Measurements from ENCODE around the gene P2RY2. TPM values are rescaled to one million over a fixed set of nuclear protein-coding genes. Genes with fewer than 3 reads are reported as not detected.

The P2RY2 gene
- total RNA-seq, 1 experiment from 2014 or later = 0.26 TPM

- Histone ChIP-seq H2AFZ (ENCODE audit: low read length) (no peak overlapping the region), H3K14ac (ENCODE audit: insufficient read depth, low read length) (no peak overlapping the region; the same call in 1 of the 2 replicates), H3K18ac (ENCODE audit: insufficient read length, low read depth, low read length) (no peak overlapping the region), H2BK15ac (ENCODE audit: low read depth, low read length) (no peak overlapping the region), H4K5ac (ENCODE audit: insufficient read length, low read depth, low read length) (no peak overlapping the region), H3K9ac (ENCODE audit: extremely low read depth, insufficient read length, low read length) (no peak overlapping the region), H3K56ac (ENCODE audit: insufficient read length, low read depth, low read length) (no peak overlapping the region), H4K91ac (ENCODE audit: insufficient read length, low read depth, low read length) (no peak overlapping the region), H3K23ac (ENCODE audit: insufficient read length, low read depth, low read length) (no peak overlapping the region), H2AK5ac (ENCODE audit: insufficient read length, low read length) (no peak overlapping the region), H3K27me3 (ENCODE audit: insufficient read depth, low read length) (no peaks in the 10 kb centered on the region), H3K79me1 (ENCODE audit: insufficient read depth, low read depth, low read length, poor library complexity, severe bottlenecking) (no peaks in the 10 kb centered on the region), H2BK12ac (ENCODE audit: insufficient read length, low read depth, low read length) (no peak overlapping the region), H4K8ac (replicated peaks; ENCODE audit: insufficient read length, low read depth, low read length) (no peak overlapping the region), H2BK120ac (ENCODE audit: low read depth, low read length, poor library complexity, severe bottlenecking) (no peak overlapping the region), H3K27ac (ENCODE audit: insufficient read length, low read depth, low read length) (no peak overlapping the region), H3K4me1 (ENCODE audit: insufficient read depth, low read length) (peaks cover 2% of the 10 kb centered on the region; the same call in 1 of the 2 replicates), H4K20me1 (ENCODE audit: control insufficient read depth, insufficient read depth, insufficient read length) (no peaks in the 10 kb centered on the region), H3K4ac (ENCODE audit: low read depth, low read length) (no peak overlapping the region), H3K9me3 (ENCODE audit: control insufficient read depth, low read depth, low read length) (no peaks in the 10 kb centered on the region), H3K4me2 (ENCODE audit: insufficient read depth, insufficient read length, low read length) (no peak overlapping the region), H3T11ph (ENCODE audit: low read length) (no peak overlapping the region), H3K79me2 (ENCODE audit: insufficient read depth, low read length) (no peaks in the 10 kb centered on the region), H2BK5ac (ENCODE audit: insufficient read length, low read length) (no peak overlapping the region), H3K23me2 (ENCODE audit: insufficient read length, low read depth, low read length, poor library complexity, severe bottlenecking) (no peaks in the 10 kb centered on the region), H2BK20ac (ENCODE audit: low read depth, low read length, poor library complexity, severe bottlenecking) (no peak overlapping the region)
- H3K4me1 Mint-ChIP-seq = peaks cover 9 to 15% of the 10 kb centered on the region in 2 experiments
- TF ChIP-seq CTCF (conservative IDR thresholded peaks at IDR 0.05) = no peak
- H3K9me3 Mint-ChIP-seq = no peaks in the 10 kb centered on the region
- H3K27me3 Mint-ChIP-seq (ENCODE audit: low read depth) = no peaks in the 10 kb centered on the region; the same call in 1 of the 2 replicates
- no CpG with 5 or more reads among the region's 23 CpGs for WGBS (ENCODE audit: extremely low coverage, insufficient read length, low lambda C conversion rate)
- no peak overlapping the region for H3K4me3 Mint-ChIP-seq
- H3K27ac Mint-ChIP-seq = no peak overlapping the region
- no peaks in the 10 kb centered on the region for H3K36me3 Mint-ChIP-seq (ENCODE audit: insufficient read depth in 1 of 3, low read depth in 3 of 3)
- DNase-seq = peak; percentile 29
Measured at GRCh38 chr11:73233692-73234470, 15.8 kb downstream of the P2RY2 start.
